Fibroblast of pulmonary artery (primary cell): ENCODE results near the gene CLASP1.

Experiments
- DNase-seq: peaks from one replicate; pipeline ENCODE4 v3.0.0-alpha.2; 2010; ENCODE audit warnings: low read depth
- H3K4me3 ChIP-seq: replicated peaks from 2 replicates; pipeline ENCODE4 v1.5.1; 2011; ENCODE audit warnings: low read depth, mild to moderate bottlenecking, control low read depth, low read length, moderate library complexity
- CTCF ChIP-seq: IDR thresholded peaks from 2 replicates; pipeline ENCODE4 v1.5.1; 2011; ENCODE audit warnings: mild to moderate bottlenecking, control low read depth, low read length, inconsistent platforms; ENCODE audit errors: missing control alignments

CLASP1 gene

GRCh38 chr2:121591199-121591598 is 58.1 kb downstream of the CLASP1 start:
- DNase-seq, result no peak
- no peak for TF ChIP-seq CTCF
- H3K4me3 ChIP-seq, result no peak overlapping the region

- H3K4me3 ChIP-seq, result no peak overlapping the region
- DNase-seq, result no peak
- TF ChIP-seq CTCF, result no peak
These were observed 60.9 kb downstream of the CLASP1 start for GRCh38 chr2:121588357-121588756.

GRCh38 chr2:121587131-121587530 is 62.1 kb downstream of the CLASP1 start:
- DNase-seq, result no peak
- no peak for TF ChIP-seq CTCF
- no peak overlapping the region for H3K4me3 ChIP-seq

- no peak for TF ChIP-seq CTCF
- H3K4me3 ChIP-seq, result no peak overlapping the region
- DNase-seq, result no peak
These were observed 64.5 kb downstream of the CLASP1 start for GRCh38 chr2:121584741-121585140.

- no peak for TF ChIP-seq CTCF
- DNase-seq, result no peak
- H3K4me3 ChIP-seq, result no peak overlapping the region
These were observed 65.7 kb downstream of the CLASP1 start for GRCh38 chr2:121583555-121583954.

- no peak overlapping the region for H3K4me3 ChIP-seq
- no peak for DNase-seq
- no peak for TF ChIP-seq CTCF
These were observed 67.0 kb downstream of the CLASP1 start for GRCh38 chr2:121582272-121582671.

- no peak overlapping the region for H3K4me3 ChIP-seq
- no peak for DNase-seq
- TF ChIP-seq CTCF, result no peak
These were observed 70.0 kb downstream of the CLASP1 start for GRCh38 chr2:121579309-121579708.
